HCT116 (cell line): ENCODE data around the gene PRRT1. TPM values are rescaled to one million over a fixed set of nuclear protein-coding genes. Genes with fewer than 3 reads are reported as not detected.
A peak's percentile ranks its signal among the peaks of the same experiment; 100 is the strongest.

Source experiments
- ATAC-seq: fragments of 200-7000 bp; cut with Tn5 transposase; 2 replicates; pipeline ENCODE4 v1.9.1; 2020; ENCODE audit warnings: mild to moderate bottlenecking, moderate library complexity
- BruUV-seq: library from RNA; stranded (reverse); fragments of 400-500 nt; replicated peaks from 2 replicates; lab custom pipeline; 2021; lab: Mats Ljungman, UMichigan
- CTCF ChIA-PET: fragments of 300-600 bp; sonication (Branson Sonifier 250); formaldehyde crosslinking; loops from one replicate; lab custom pipeline; 2021; ENCODE audit warnings: antibody characterized with exemption; lab: Charles Lee
- POLR2A ChIA-PET: fragments of 300-600, 350-600 bp; sonication (Branson Sonifier 250); formaldehyde crosslinking; loops from one replicate; lab custom pipeline; 2021; ENCODE audit warnings: antibody characterized with exemption; lab: Charles Lee
- RAD21 ChIA-PET, 2 experiments: fragments of 300-600 bp; sonication (Branson Sonifier 250); formaldehyde crosslinking; loops; one replicate each; lab custom pipeline; 2023; ENCODE audit warnings: low total read pairs in 2 of 2; ENCODE audit not compliant: uncharacterized antibody in 2 of 2, unreplicated experiment in 2 of 2, low non-redundant PET in 1 of 2; lab: Charles Lee
- DNase-seq: peaks from one replicate; pipeline ENCODE4 v3.0.0-alpha.2; 2010; ENCODE audit warnings: low read depth, low spot score
- H2AFZ ChIP-seq: fragments of 200-600 bp; shearing (Covaris generic), sonication (generic); 2 replicates; pipeline ENCODE4 v1.6.1; 2017; ENCODE audit warnings: low read depth, mixed run types, mixed read lengths, antibody characterized with exemption, low read length; ENCODE audit not compliant: poor library complexity, severe bottlenecking
- H3K27ac ChIP-seq: 2 replicates; pipeline ENCODE4 v1.5.1; 2012; ENCODE audit warnings: low read depth, low read length
- H3K27me3 ChIP-seq: fragments of 200-600 bp; sonication (generic); 2 replicates; pipeline ENCODE4 v1.6.1; 2016; ENCODE audit warnings: mixed run types, low read length, mixed read lengths; ENCODE audit not compliant: insufficient read depth
- H3K36me3 ChIP-seq, 2 experiments: fragments of 200-500 bp in 1 of 2; fragments of 200-600 bp in 1 of 2; sonication (Bioruptor generic) in 1 of 2; sonication (generic) in 1 of 2; 2 replicates each; pipeline versions ENCODE4 v1.5.1 to v1.6.1; 2014 to 2016; ENCODE audit warnings: low read length in 2 of 2, inconsistent platforms in 1 of 2, mixed read lengths in 1 of 2, mixed run types in 1 of 2; ENCODE audit not compliant: insufficient read depth in 2 of 2, control insufficient read depth in 1 of 2
- H3K4me1 ChIP-seq, 2 experiments: fragments of 200-600 bp in 1 of 2; sonication (generic) in 1 of 2; 2 replicates each; pipeline versions ENCODE4 v1.5.1 to v1.6.1; 2012 to 2017; ENCODE audit warnings: low read length in 2 of 2, inconsistent platforms in 1 of 2, mild to moderate bottlenecking in 1 of 2, mixed read lengths in 1 of 2, mixed run types in 1 of 2, moderate library complexity in 1 of 2; ENCODE audit not compliant: insufficient read depth in 2 of 2, control insufficient read depth in 1 of 2
- H3K4me2 ChIP-seq: fragments of 200-600 bp; sonication (generic); 2 replicates; pipeline ENCODE4 v1.6.1; 2017; ENCODE audit warnings: mixed run types, low read length, mixed read lengths
- H3K4me3 ChIP-seq, 2 experiments: fragments of 200-600 bp in 1 of 2; sonication (generic) in 1 of 2; replicated peaks in 1 of 2; 2 replicates each; pipeline ENCODE4 v1.5.1; 2011 to 2016; ENCODE audit warnings: low read length in 2 of 2, control low read depth in 1 of 2, low read depth in 1 of 2, mild to moderate bottlenecking in 1 of 2, mixed read lengths in 1 of 2, mixed run types in 1 of 2
- H3K79me2 ChIP-seq: fragments of 200-600 bp; sonication (generic); 2 replicates; pipeline ENCODE4 v1.6.1; 2017; ENCODE audit warnings: mild to moderate bottlenecking, mixed run types, low read length, moderate library complexity, mixed read lengths; ENCODE audit not compliant: insufficient read depth
- H3K9ac ChIP-seq: fragments of 200-600 bp; sonication (generic); 2 replicates; pipeline ENCODE4 v1.6.1; 2016; ENCODE audit warnings: low read length, mixed read lengths
- H3K9me2 ChIP-seq: fragments of 200-600 bp; sonication (generic), shearing (Covaris generic); 2 replicates; pipeline ENCODE4 v1.6.1; 2017; ENCODE audit warnings: mixed run types, mild to moderate bottlenecking, moderate library complexity; ENCODE audit not compliant: insufficient read depth
- H3K9me3 ChIP-seq, 2 experiments: fragments of 200-500 bp in 1 of 2; fragments of 200-600 bp in 1 of 2; sonication (Bioruptor generic) in 1 of 2; sonication (generic) in 1 of 2; 2 replicates each; pipeline ENCODE4 v1.6.1; 2014 to 2017; ENCODE audit warnings: low read length in 2 of 2, mixed read lengths in 2 of 2, inconsistent platforms in 1 of 2, low read depth in 1 of 2, mild to moderate bottlenecking in 1 of 2, mixed run types in 1 of 2, moderate library complexity in 1 of 2; ENCODE audit not compliant: control insufficient read depth in 1 of 2, insufficient read depth in 1 of 2
- H4K20me1 ChIP-seq: fragments of 200-600 bp; sonication (generic), shearing (Covaris generic); 2 replicates; pipeline ENCODE4 v1.6.1; 2017; ENCODE audit warnings: mixed run types, mild to moderate bottlenecking, moderate library complexity; ENCODE audit not compliant: insufficient read depth
- CBX3 ChIP-seq: IDR thresholded peaks from 2 replicates; pipeline ENCODE4 v1.6.1; 2012; ENCODE audit warnings: low read depth
- CEBPB ChIP-seq: IDR thresholded peaks from 2 replicates; pipeline ENCODE4 v1.6.1; 2012; ENCODE audit warnings: low read depth
- EGR1 ChIP-seq: IDR thresholded peaks from 2 replicates; pipeline ENCODE4 v1.6.1; 2012; ENCODE audit warnings: low read depth
- ELF1 ChIP-seq: IDR thresholded peaks from 2 replicates; pipeline ENCODE4 v1.6.1; 2012; ENCODE audit warnings: low read depth, borderline replicate concordance
- EZH2 ChIP-seq: fragments of 200-600 bp; sonication (generic); IDR thresholded peaks from 2 replicates; pipeline ENCODE4 v1.6.1; 2017; ENCODE audit warnings: antibody characterized with exemption, mixed run types
- EZH2phosphoT487 ChIP-seq: fragments of 200-600 bp; IDR thresholded peaks from 2 replicates; pipeline ENCODE4 v1.6.1; 2018; ENCODE audit warnings: antibody characterized with exemption, borderline replicate concordance
- FOSL1 ChIP-seq: IDR thresholded peaks from 2 replicates; pipeline ENCODE4 v1.6.1; 2012; ENCODE audit warnings: low read depth
- JUND ChIP-seq: IDR thresholded peaks from 2 replicates; pipeline ENCODE4 v1.6.1; 2012
- POLR2A ChIP-seq: IDR thresholded peaks from 2 replicates; pipeline ENCODE4 v1.7.0; 2011; ENCODE audit warnings: borderline replicate concordance; ENCODE audit not compliant: insufficient read depth, insufficient read length; ENCODE audit errors: extremely low read depth
- POLR2AphosphoS5 ChIP-seq: IDR thresholded peaks from 2 replicates; pipeline ENCODE4 v1.6.1; 2011; ENCODE audit warnings: mild to moderate bottlenecking, low read depth, low read length, moderate library complexity
- RAD21 ChIP-seq: IDR thresholded peaks from 2 replicates; pipeline ENCODE4 v1.6.1; 2012; ENCODE audit warnings: low read depth, mild to moderate bottlenecking
- SIN3A ChIP-seq: IDR thresholded peaks from 2 replicates; pipeline ENCODE4 v1.6.1; 2012; ENCODE audit warnings: low read depth
- SP1 ChIP-seq: IDR thresholded peaks from 2 replicates; pipeline ENCODE4 v1.6.1; 2012; ENCODE audit warnings: low read depth
- SRF ChIP-seq: IDR thresholded peaks from 2 replicates; pipeline ENCODE4 v1.6.1; 2012; ENCODE audit warnings: low read depth
- TCF7L2 ChIP-seq: IDR thresholded peaks from 2 replicates; pipeline ENCODE4 v1.7.0; 2011; ENCODE audit warnings: borderline replicate concordance, inconsistent platforms; ENCODE audit not compliant: insufficient read depth, insufficient read length; ENCODE audit errors: extremely low read depth
- YY1 ChIP-seq: IDR thresholded peaks from 2 replicates; pipeline ENCODE4 v1.6.1; 2011; ENCODE audit warnings: low read length, low read depth, moderate library complexity, mild to moderate bottlenecking; ENCODE audit not compliant: insufficient replicate concordance; ENCODE audit errors: extremely low read depth
- ZFX ChIP-seq: fragments of 450-650 bp; IDR thresholded peaks from 2 replicates; pipeline ENCODE4 v1.6.1; 2017
- ZNF274 ChIP-seq: fragments of 200-500 bp; sonication (Bioruptor generic); IDR thresholded peaks from 2 replicates; pipeline ENCODE4 v1.6.1; 2014; ENCODE audit warnings: mild to moderate bottlenecking, low read depth, low read length, inconsistent platforms
- intact Hi-C: fragments of 100-400 bp; cut with micrococcal nuclease; formaldehyde crosslinking; loops from 2 replicates; pipeline ENCODE4 v1.10.0; 2022
- total RNA-seq: library from RNA; stranded (reverse); gene quantifications from one replicate; pipeline ENCODE4 v1.2.1, GENCODE V29; 2021; ENCODE audit not compliant: unreplicated experiment
- TF ChIP-seq, protein P1 (sequence below): IDR thresholded peaks from 2 replicates; pipeline ENCODE4 v1.6.1; 2012
- TF ChIP-seq, protein P2 (sequence below): IDR thresholded peaks from 2 replicates; pipeline ENCODE4 v1.6.1; 2012; ENCODE audit warnings: low read depth
- TF ChIP-seq, protein P3 (sequence below): IDR thresholded peaks from 2 replicates; pipeline ENCODE4 v1.6.1; 2011; ENCODE audit warnings: mild to moderate bottlenecking, low read length, moderate library complexity; ENCODE audit not compliant: insufficient replicate concordance; ENCODE audit errors: extremely low read depth

The PRRT1 gene
- total RNA-seq, 1 experiment from 2014 or later: 6.1 TPM

DNA sequence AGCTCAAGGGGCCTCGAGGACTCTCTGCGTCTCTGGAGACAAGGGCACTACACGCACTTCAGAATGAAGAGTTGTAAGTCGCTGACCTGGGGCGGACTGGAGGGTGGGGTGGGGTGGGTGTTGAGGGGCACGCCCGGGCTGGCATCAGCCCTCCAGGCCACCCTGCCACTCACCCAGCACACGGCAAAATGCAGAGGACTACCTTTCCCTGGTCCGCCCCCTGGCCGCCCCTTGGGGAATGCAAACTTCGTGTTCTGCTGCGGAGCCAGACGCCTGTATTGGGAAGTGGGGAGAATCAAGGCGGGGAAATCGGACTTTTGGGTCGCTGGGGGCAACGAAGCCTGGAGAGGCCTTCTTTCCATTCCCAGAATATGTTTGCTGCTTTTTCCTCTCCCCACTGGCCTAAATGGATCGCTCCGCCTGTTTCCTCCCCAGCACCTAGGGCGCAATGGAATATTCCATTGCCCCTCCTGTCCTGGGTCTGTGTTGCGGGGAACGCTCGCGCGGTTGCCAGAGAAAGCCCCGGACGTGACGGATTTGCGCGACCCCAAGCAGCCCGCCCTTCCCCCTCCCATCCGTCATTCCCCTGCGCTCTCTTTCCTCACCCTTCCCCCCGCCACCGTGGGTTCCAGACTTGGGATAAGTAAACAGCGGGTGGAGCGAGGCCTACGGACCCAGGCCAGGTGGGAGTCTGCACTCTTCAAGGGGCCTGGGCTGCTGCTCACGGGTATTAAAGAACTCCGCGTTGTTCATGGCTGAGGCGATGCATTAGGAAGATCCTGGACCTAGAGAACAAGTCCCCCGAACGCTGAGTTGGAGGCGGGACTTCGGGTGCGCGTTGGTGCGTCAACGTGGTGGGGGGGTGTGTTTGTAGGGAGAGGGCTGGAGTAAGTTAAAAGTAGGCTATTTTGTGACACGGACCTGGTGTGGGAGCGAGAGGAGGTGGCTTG is 2.1 kb upstream of the PRRT1 start, which contains the start of gene PPT2:
Gene PPT2 (plus strand): TSS at position 578 of the 950 bp plus-strand sequence. CDS start 454 bp downstream, outside the sequence.
- Histone ChIP-seq H3K36me3 (peaks cover 12 to 17% of the 10 kb centered on the region in 2 experiments; a peak in 3 of 4 replicates), H3K4me3 (peak within 1 kb of the TSS; percentile 93 to 95), H3K9me3 (no peaks in the 10 kb centered on the region), H3K27me3 (no peaks in the 10 kb centered on the region), H3K27ac (peak within 1 kb of the TSS; percentile 98), H3K4me2 (peak within 1 kb of the TSS; percentile 95), H3K4me1 (peaks cover 12 to 25% of the 10 kb centered on the region in 2 experiments), H3K9ac (peak within 1 kb of the TSS; percentile 93), H4K20me1 (no peaks in the 10 kb centered on the region), H3K79me2 (peaks cover 16% of the 10 kb centered on the region), H2AFZ (no peak within 1 kb of the TSS), H3K9me2 (no peaks in the 10 kb centered on the region)
- ATAC-seq: peak; percentile 82
- ChIA-PET POLR2A (no interaction called here), RAD21 (interaction anchor here in 1 of 2 experiments (0.7 kb wide), 1 partner anchor 42 kb away, joined by 4 read pairs; no protein-coding TSS in a partner anchor), CTCF (interaction anchor here (0.5 to 1.2 kb wide), 3 partner anchors 35 to 66 kb away, joined by 3 to 6 read pairs (median 6); no protein-coding TSS in a partner anchor)
- DNase-seq: peak; percentile 90
- intact Hi-C loops: loop anchor here (1.0 kb wide), 2 partner anchors 24 to 35 kb away; partner anchors contain the start of gene FKBPL
- BruUV-seq: TSS peak; percentile 77
- TF ChIP-seq EZH2 (no peak), ZNF274 (no peak), ZFX (peak; percentile 40; the same call in 1 of the 2 replicates), POLR2AphosphoS5 (peak; percentile 78), EGR1 (0 out of 2 replicates have a peak, but pooled peaks have one; percentile 39), SP1 (peak; percentile 89), ELF1 (no peak), CEBPB (no peak), SRF (peak; percentile 83; the same call in 1 of the 2 replicates), TCF7L2 (peak; percentile 10), FOSL1 (no peak), POLR2A (peak; percentile 18), CBX3 (no peak), JUND (peak; percentile 62), EZH2phosphoT487 (no peak), YY1 (peak; percentile 63), SIN3A (peak; percentile 86), RAD21 (no peak)
- TF ChIP-seq, protein P1, sequence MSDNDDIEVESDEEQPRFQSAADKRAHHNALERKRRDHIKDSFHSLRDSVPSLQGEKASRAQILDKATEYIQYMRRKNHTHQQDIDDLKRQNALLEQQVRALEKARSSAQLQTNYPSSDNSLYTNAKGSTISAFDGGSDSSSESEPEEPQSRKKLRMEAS: peak; percentile 57; the same call in 1 of the 2 replicates
- TF ChIP-seq, protein P2, sequence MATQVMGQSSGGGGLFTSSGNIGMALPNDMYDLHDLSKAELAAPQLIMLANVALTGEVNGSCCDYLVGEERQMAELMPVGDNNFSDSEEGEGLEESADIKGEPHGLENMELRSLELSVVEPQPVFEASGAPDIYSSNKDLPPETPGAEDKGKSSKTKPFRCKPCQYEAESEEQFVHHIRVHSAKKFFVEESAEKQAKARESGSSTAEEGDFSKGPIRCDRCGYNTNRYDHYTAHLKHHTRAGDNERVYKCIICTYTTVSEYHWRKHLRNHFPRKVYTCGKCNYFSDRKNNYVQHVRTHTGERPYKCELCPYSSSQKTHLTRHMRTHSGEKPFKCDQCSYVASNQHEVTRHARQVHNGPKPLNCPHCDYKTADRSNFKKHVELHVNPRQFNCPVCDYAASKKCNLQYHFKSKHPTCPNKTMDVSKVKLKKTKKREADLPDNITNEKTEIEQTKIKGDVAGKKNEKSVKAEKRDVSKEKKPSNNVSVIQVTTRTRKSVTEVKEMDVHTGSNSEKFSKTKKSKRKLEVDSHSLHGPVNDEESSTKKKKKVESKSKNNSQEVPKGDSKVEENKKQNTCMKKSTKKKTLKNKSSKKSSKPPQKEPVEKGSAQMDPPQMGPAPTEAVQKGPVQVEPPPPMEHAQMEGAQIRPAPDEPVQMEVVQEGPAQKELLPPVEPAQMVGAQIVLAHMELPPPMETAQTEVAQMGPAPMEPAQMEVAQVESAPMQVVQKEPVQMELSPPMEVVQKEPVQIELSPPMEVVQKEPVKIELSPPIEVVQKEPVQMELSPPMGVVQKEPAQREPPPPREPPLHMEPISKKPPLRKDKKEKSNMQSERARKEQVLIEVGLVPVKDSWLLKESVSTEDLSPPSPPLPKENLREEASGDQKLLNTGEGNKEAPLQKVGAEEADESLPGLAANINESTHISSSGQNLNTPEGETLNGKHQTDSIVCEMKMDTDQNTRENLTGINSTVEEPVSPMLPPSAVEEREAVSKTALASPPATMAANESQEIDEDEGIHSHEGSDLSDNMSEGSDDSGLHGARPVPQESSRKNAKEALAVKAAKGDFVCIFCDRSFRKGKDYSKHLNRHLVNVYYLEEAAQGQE: no peak
- TF ChIP-seq, protein P3, sequence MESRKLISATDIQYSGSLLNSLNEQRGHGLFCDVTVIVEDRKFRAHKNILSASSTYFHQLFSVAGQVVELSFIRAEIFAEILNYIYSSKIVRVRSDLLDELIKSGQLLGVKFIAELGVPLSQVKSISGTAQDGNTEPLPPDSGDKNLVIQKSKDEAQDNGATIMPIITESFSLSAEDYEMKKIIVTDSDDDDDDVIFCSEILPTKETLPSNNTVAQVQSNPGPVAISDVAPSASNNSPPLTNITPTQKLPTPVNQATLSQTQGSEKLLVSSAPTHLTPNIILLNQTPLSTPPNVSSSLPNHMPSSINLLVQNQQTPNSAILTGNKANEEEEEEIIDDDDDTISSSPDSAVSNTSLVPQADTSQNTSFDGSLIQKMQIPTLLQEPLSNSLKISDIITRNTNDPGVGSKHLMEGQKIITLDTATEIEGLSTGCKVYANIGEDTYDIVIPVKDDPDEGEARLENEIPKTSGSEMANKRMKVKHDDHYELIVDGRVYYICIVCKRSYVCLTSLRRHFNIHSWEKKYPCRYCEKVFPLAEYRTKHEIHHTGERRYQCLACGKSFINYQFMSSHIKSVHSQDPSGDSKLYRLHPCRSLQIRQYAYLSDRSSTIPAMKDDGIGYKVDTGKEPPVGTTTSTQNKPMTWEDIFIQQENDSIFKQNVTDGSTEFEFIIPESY: peak; percentile 68
